ENCODE results near the gene KRTAP5-10.

The KRTAP5-10 gene

DNA sequence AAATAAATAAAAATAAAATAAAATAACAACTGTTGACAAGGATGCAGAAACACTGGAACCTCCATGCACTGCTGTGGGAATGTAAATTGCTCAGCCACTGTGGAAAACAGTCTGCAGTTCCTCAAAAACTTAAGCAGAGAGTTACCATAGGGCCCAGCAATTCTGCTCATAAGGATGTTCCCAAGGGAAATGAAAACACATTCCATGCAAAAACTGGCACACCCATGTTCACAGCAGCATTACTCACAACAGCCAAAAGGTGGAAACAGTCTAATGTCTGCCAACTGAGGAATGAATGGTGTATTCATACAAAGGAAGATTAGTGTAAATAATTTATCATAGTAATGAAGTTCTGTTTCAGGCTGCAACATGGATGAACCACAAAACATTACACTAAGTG lies 3.2 kb upstream of the KRTAP5-10 start:
- Histone ChIP-seq H3K9me2 (replicated peaks; ENCODE audit: low read depth, low read length) (no peaks in the 10 kb centered on the region), H3K27me3 (ENCODE audit: insufficient read depth, low read length, poor library complexity, severe bottlenecking) (no peaks in the 10 kb centered on the region), H4K20me1 (ENCODE audit: insufficient read depth, low read length, poor library complexity, severe bottlenecking) (no peaks in the 10 kb centered on the region), H3K4me1 (ENCODE audit: insufficient read depth, low read length, poor library complexity, severe bottlenecking) (no peaks in the 10 kb centered on the region), H3K79me2 (ENCODE audit: insufficient read depth, low read length) (no peaks in the 10 kb centered on the region), H3K9ac (ENCODE audit: low read depth, low read length, poor library complexity, severe bottlenecking) (no peak overlapping the region), H3K4me3 (ENCODE audit: low read length, poor library complexity, severe bottlenecking) (no peak overlapping the region), H2AFZ (ENCODE audit: low read length) (no peak overlapping the region), H3K4me2 (ENCODE audit: low read depth, low read length, poor library complexity, severe bottlenecking) (no peak overlapping the region), H3F3A (ENCODE audit: low read depth) (no peaks in the 10 kb centered on the region), H3K9me3 (ENCODE audit: insufficient read depth, low read depth, low read length) (no peaks in the 10 kb centered on the region), H3K36me3 (ENCODE audit: insufficient read depth, low read length) (no peaks in the 10 kb centered on the region)
- TF ChIP-seq EZH2phosphoT487 (IDR thresholded peaks at IDR 0.05; ENCODE audit: borderline replicate concordance) = no peak
- TF ChIP-seq, protein P1, sequence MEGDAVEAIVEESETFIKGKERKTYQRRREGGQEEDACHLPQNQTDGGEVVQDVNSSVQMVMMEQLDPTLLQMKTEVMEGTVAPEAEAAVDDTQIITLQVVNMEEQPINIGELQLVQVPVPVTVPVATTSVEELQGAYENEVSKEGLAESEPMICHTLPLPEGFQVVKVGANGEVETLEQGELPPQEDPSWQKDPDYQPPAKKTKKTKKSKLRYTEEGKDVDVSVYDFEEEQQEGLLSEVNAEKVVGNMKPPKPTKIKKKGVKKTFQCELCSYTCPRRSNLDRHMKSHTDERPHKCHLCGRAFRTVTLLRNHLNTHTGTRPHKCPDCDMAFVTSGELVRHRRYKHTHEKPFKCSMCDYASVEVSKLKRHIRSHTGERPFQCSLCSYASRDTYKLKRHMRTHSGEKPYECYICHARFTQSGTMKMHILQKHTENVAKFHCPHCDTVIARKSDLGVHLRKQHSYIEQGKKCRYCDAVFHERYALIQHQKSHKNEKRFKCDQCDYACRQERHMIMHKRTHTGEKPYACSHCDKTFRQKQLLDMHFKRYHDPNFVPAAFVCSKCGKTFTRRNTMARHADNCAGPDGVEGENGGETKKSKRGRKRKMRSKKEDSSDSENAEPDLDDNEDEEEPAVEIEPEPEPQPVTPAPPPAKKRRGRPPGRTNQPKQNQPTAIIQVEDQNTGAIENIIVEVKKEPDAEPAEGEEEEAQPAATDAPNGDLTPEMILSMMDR (conservative IDR thresholded peaks at IDR 0.05; ENCODE audit: low read length) = no peak

DNA sequence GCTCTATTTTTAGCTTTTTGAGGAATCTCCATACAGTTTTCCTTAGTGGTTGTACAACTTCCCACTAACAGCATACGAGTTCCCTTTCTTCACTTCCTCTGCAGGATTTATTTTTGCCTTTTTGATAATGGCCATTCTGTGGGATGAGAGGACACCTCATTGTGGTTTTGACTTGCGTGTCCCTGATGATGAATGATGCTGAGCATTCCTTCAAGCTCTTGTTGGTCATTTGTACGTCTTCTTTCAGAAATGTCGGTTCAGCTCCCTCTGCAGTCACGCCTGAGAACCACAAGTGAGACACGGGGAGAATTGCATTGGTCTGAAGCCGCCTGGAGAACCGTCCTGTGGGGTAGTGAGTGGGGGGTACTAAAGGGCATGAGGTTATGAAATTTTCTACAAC lies 2.0 kb upstream of the KRTAP5-10 start:
- no peaks in the 10 kb centered on the region for H3K9me2 ChIP-seq (replicated peaks; ENCODE audit: low read depth, low read length)
- no peak overlapping the region for H3K4me2 ChIP-seq (ENCODE audit: low read depth, low read length, poor library complexity, severe bottlenecking)
- no peaks in the 10 kb centered on the region for H3K9me3 ChIP-seq (ENCODE audit: insufficient read depth, low read depth, low read length)
- no peak overlapping the region for H2AFZ ChIP-seq (ENCODE audit: low read length)
- no peaks in the 10 kb centered on the region for H3K4me1 ChIP-seq (ENCODE audit: insufficient read depth, low read length, poor library complexity, severe bottlenecking)
- no peaks in the 10 kb centered on the region for H3K36me3 ChIP-seq (ENCODE audit: insufficient read depth, low read length)
- no peaks in the 10 kb centered on the region for H3K27me3 ChIP-seq (ENCODE audit: insufficient read depth, low read length, poor library complexity, severe bottlenecking)
- no peaks in the 10 kb centered on the region for H3F3A ChIP-seq (ENCODE audit: low read depth)
- H4K20me1 ChIP-seq (ENCODE audit: insufficient read depth, low read length, poor library complexity, severe bottlenecking) = no peaks in the 10 kb centered on the region
- H3K79me2 ChIP-seq (ENCODE audit: insufficient read depth, low read length) = no peaks in the 10 kb centered on the region
- TF ChIP-seq, protein P1 (conservative IDR thresholded peaks at IDR 0.05; ENCODE audit: low read length) = peak; percentile 72
- no peak for TF ChIP-seq EZH2phosphoT487 (IDR thresholded peaks at IDR 0.05; ENCODE audit: borderline replicate concordance)
- H3K4me3 ChIP-seq (ENCODE audit: low read length, poor library complexity, severe bottlenecking) = no peak overlapping the region
- no peak overlapping the region for H3K9ac ChIP-seq (ENCODE audit: low read depth, low read length, poor library complexity, severe bottlenecking)

DNA sequence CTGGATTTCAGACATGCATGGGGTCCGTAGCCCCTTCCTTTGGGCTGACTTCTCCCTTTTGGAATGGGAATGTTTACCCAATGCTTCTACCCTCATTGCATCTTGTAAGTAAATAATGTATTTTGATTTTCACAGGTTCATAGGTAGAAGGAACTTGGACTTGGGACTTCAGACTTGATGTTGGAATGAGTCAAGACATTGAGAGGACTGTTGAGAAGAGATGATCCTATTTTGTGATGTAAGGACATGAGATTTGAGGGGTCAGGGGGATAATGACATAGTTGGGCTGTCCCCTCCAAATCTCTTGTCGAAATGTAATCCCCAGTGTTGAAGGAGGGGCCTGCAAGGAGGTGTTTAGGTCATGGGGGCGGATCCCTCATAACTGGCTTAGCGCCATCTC lies 933 bp upstream of the KRTAP5-10 start:
- Histone ChIP-seq H3K4me1 (ENCODE audit: insufficient read depth, low read length, poor library complexity, severe bottlenecking) (no peaks in the 10 kb centered on the region), H3K9me2 (replicated peaks; ENCODE audit: low read depth, low read length) (no peaks in the 10 kb centered on the region), H4K20me1 (ENCODE audit: insufficient read depth, low read length, poor library complexity, severe bottlenecking) (no peaks in the 10 kb centered on the region), H3F3A (ENCODE audit: low read depth) (no peaks in the 10 kb centered on the region), H3K9me3 (ENCODE audit: insufficient read depth, low read depth, low read length) (no peaks in the 10 kb centered on the region), H3K9ac (ENCODE audit: low read depth, low read length, poor library complexity, severe bottlenecking) (no peak overlapping the region), H3K27me3 (ENCODE audit: insufficient read depth, low read length, poor library complexity, severe bottlenecking) (no peaks in the 10 kb centered on the region), H2AFZ (ENCODE audit: low read length) (no peak overlapping the region), H3K4me2 (ENCODE audit: low read depth, low read length, poor library complexity, severe bottlenecking) (no peak overlapping the region), H3K36me3 (ENCODE audit: insufficient read depth, low read length) (no peaks in the 10 kb centered on the region), H3K4me3 (ENCODE audit: low read length, poor library complexity, severe bottlenecking) (no peak overlapping the region), H3K79me2 (ENCODE audit: insufficient read depth, low read length) (no peaks in the 10 kb centered on the region)
- TF ChIP-seq, protein P1 (conservative IDR thresholded peaks at IDR 0.05; ENCODE audit: low read length) = no peak
- no peak for TF ChIP-seq EZH2phosphoT487 (IDR thresholded peaks at IDR 0.05; ENCODE audit: borderline replicate concordance)

Measured in Loucy (cell line).